Measurements from ENCODE around the gene GPC5.

Gene GPC5

GRCh38 chr13:92346046-92346445 lies 947.6 kb downstream of the GPC5 start:
- Histone ChIP-seq H3K79me2 (ENCODE audit: insufficient read depth, low read depth) (no peaks in the 10 kb centered on the region), H3K9ac (no peak overlapping the region), H3K27me3 (ENCODE audit: insufficient read depth, low read depth) (no peaks in the 10 kb centered on the region), H3K4me1 (ENCODE audit: low read depth, poor library complexity, severe bottlenecking) (no peaks in the 10 kb centered on the region), H3K4me2 (no peak overlapping the region), H2AFZ (ENCODE audit: low read depth) (no peak overlapping the region), H3K27ac (no peak overlapping the region), H4K20me1 (ENCODE audit: insufficient read depth) (no peaks in the 10 kb centered on the region), H3K36me3 (ENCODE audit: insufficient read depth) (no peaks in the 10 kb centered on the region), H3K4me3 (IDR thresholded peaks at IDR 0.05; ENCODE audit: insufficient read depth, low read depth, low read length) (no peak overlapping the region)
- no peak for TF ChIP-seq CTCF (conservative IDR thresholded peaks at IDR 0.05; ENCODE audit: low read depth, low read length)

- no peaks in the 10 kb centered on the region for H3K79me2 ChIP-seq (ENCODE audit: insufficient read depth, low read depth)
- H3K4me2 ChIP-seq = no peak overlapping the region
- no peak overlapping the region for H3K27ac ChIP-seq
- H3K4me3 ChIP-seq (IDR thresholded peaks at IDR 0.05; ENCODE audit: insufficient read depth, low read depth, low read length) = no peak overlapping the region
- H3K27me3 ChIP-seq (ENCODE audit: insufficient read depth, low read depth) = no peaks in the 10 kb centered on the region
- no peak overlapping the region for H2AFZ ChIP-seq (ENCODE audit: low read depth)
- H3K36me3 ChIP-seq (ENCODE audit: insufficient read depth) = no peaks in the 10 kb centered on the region
- no peak overlapping the region for H3K9ac ChIP-seq
- no peaks in the 10 kb centered on the region for H4K20me1 ChIP-seq (ENCODE audit: insufficient read depth)
- no peaks in the 10 kb centered on the region for H3K4me1 ChIP-seq (ENCODE audit: low read depth, poor library complexity, severe bottlenecking)
- TF ChIP-seq CTCF (conservative IDR thresholded peaks at IDR 0.05; ENCODE audit: low read depth, low read length) = no peak
Observed at GRCh38 chr13:92354583-92354982, 956.2 kb downstream of the GPC5 start.

GRCh38 chr13:92355213-92355612 lies 956.8 kb downstream of the GPC5 start:
- no peak for TF ChIP-seq CTCF (conservative IDR thresholded peaks at IDR 0.05; ENCODE audit: low read depth, low read length)
- Histone ChIP-seq H3K9ac (no peak overlapping the region), H3K4me3 (IDR thresholded peaks at IDR 0.05; ENCODE audit: insufficient read depth, low read depth, low read length) (no peak overlapping the region), H3K36me3 (ENCODE audit: insufficient read depth) (no peaks in the 10 kb centered on the region), H3K27me3 (ENCODE audit: insufficient read depth, low read depth) (no peaks in the 10 kb centered on the region), H3K27ac (no peak overlapping the region), H3K4me2 (no peak overlapping the region), H3K79me2 (ENCODE audit: insufficient read depth, low read depth) (no peaks in the 10 kb centered on the region), H2AFZ (ENCODE audit: low read depth) (no peak overlapping the region), H3K4me1 (ENCODE audit: low read depth, poor library complexity, severe bottlenecking) (no peaks in the 10 kb centered on the region), H4K20me1 (ENCODE audit: insufficient read depth) (no peaks in the 10 kb centered on the region)

GRCh38 chr13:92362717-92363116 lies 964.3 kb downstream of the GPC5 start:
- Histone ChIP-seq H3K9ac (no peak overlapping the region), H3K4me2 (no peak overlapping the region), H4K20me1 (ENCODE audit: insufficient read depth) (no peaks in the 10 kb centered on the region), H3K4me3 (IDR thresholded peaks at IDR 0.05; ENCODE audit: insufficient read depth, low read depth, low read length) (no peak overlapping the region), H3K36me3 (ENCODE audit: insufficient read depth) (no peaks in the 10 kb centered on the region), H3K79me2 (ENCODE audit: insufficient read depth, low read depth) (no peaks in the 10 kb centered on the region), H3K27ac (no peak overlapping the region), H3K4me1 (ENCODE audit: low read depth, poor library complexity, severe bottlenecking) (no peaks in the 10 kb centered on the region), H2AFZ (ENCODE audit: low read depth) (no peak overlapping the region), H3K27me3 (ENCODE audit: insufficient read depth, low read depth) (no peaks in the 10 kb centered on the region)
- TF ChIP-seq CTCF (conservative IDR thresholded peaks at IDR 0.05; ENCODE audit: low read depth, low read length) = no peak

GRCh38 chr13:92365904-92366303 lies 967.5 kb downstream of the GPC5 start:
- no peaks in the 10 kb centered on the region for H3K4me1 ChIP-seq (ENCODE audit: low read depth, poor library complexity, severe bottlenecking)
- no peak overlapping the region for H3K9ac ChIP-seq
- no peak overlapping the region for H3K27ac ChIP-seq
- no peak for TF ChIP-seq CTCF (conservative IDR thresholded peaks at IDR 0.05; ENCODE audit: low read depth, low read length)
- H3K36me3 ChIP-seq (ENCODE audit: insufficient read depth) = no peaks in the 10 kb centered on the region
- no peaks in the 10 kb centered on the region for H4K20me1 ChIP-seq (ENCODE audit: insufficient read depth)
- no peaks in the 10 kb centered on the region for H3K79me2 ChIP-seq (ENCODE audit: insufficient read depth, low read depth)
- no peaks in the 10 kb centered on the region for H3K27me3 ChIP-seq (ENCODE audit: insufficient read depth, low read depth)
- H2AFZ ChIP-seq (ENCODE audit: low read depth) = no peak overlapping the region
- H3K4me3 ChIP-seq (IDR thresholded peaks at IDR 0.05; ENCODE audit: insufficient read depth, low read depth, low read length) = no peak overlapping the region
- no peak overlapping the region for H3K4me2 ChIP-seq
